SK-N-MC (cell line): ENCODE measurements around the gene ARHGAP24.
A peak's percentile ranks its signal among the peaks of the same experiment; 100 is the strongest.
"Not testable (repeated sequence)": the region's sequence is repeated elsewhere in the genome, so short reads cannot be mapped to it uniquely, and the experiment has no call there.

ENCODE experiments used
- DNase-seq: peaks from one replicate; pipeline ENCODE4 v3.0.0-alpha.2; 2011; ENCODE audit warnings: low read depth, low spot score
- H3K27ac ChIP-seq: fragments of 200-600 bp; sonication (generic); 2 replicates; pipeline ENCODE4 v1.5.1; 2016; ENCODE audit warnings: mixed run types
- H3K36me3 ChIP-seq: fragments of 200-600 bp; sonication (generic); 2 replicates; pipeline ENCODE4 v1.6.1; 2017; ENCODE audit warnings: antibody characterized with exemption, low read length, mixed read lengths; ENCODE audit not compliant: insufficient read depth
- H3K4me3 ChIP-seq: fragments of 200-600 bp; sonication (generic); 2 replicates; pipeline ENCODE4 v1.5.1; 2016
- H3K9ac ChIP-seq: fragments of 200-600 bp; sonication (generic); 2 replicates; pipeline ENCODE4 v1.8.0; 2017; ENCODE audit warnings: mixed run types, mixed read lengths; ENCODE audit not compliant: insufficient read length
- H3K9me3 ChIP-seq: fragments of 200-600 bp; sonication (generic); 2 replicates; pipeline ENCODE4 v1.6.1; 2017; ENCODE audit warnings: low read depth, mild to moderate bottlenecking, antibody characterized with exemption, low read length, moderate library complexity, mixed read lengths
- EZH2 ChIP-seq: fragments of 200-600 bp; sonication (generic); IDR thresholded peaks from one replicate; pipeline ENCODE4 v1.6.1; 2017; ENCODE audit warnings: antibody characterized with exemption
- FOXP2 ChIP-seq: optimal IDR thresholded peaks from 2 replicates; pipeline ENCODE3; 2011; ENCODE audit warnings: mild to moderate bottlenecking, moderate library complexity; ENCODE audit not compliant: insufficient read depth; ENCODE audit errors: extremely low read length, control extremely low read depth
- POLR2AphosphoS5 ChIP-seq: IDR thresholded peaks from 2 replicates; pipeline ENCODE4 v1.6.1; 2012; ENCODE audit warnings: mild to moderate bottlenecking, low read depth, low read length, borderline replicate concordance

Gene ARHGAP24

GRCh38 chr4:85492336-85492735 lies 17.4 kb downstream of the ARHGAP24 start:
- DNase-seq = no peak
- H3K36me3 ChIP-seq = no peaks in the 10 kb centered on the region
- H3K27ac ChIP-seq = no peak overlapping the region
- H3K9ac ChIP-seq = no peak overlapping the region
- H3K4me3 ChIP-seq = no peak overlapping the region
- TF ChIP-seq EZH2 = no peak
- TF ChIP-seq FOXP2 = no peak
- TF ChIP-seq POLR2AphosphoS5 = no peak
- no peaks in the 10 kb centered on the region for H3K9me3 ChIP-seq

DNA sequence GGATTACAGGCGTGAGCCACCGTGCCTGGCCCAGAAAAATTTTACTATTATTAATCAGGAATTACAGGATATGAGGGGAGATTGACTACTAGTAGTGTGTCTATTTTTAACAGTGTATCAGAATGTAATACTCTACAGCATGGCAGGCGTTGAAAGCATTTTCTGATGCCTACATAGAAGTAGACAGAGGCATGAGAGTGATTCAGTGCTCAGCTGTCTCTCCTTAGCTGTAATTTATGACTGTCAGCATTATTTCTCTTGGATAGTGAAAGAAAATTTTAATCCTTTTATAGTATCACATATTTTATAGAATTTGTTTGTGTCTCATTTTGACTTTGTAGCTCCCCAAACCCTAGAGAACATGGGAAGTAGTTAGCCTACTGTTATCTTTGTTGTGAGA lies 20.7 kb downstream of the ARHGAP24 start:
- no peak for DNase-seq
- H3K27ac ChIP-seq = no peak overlapping the region; the same call in 1 of the 2 replicates
- no peak overlapping the region for H3K9ac ChIP-seq
- H3K9me3 ChIP-seq = no peaks in the 10 kb centered on the region
- no peak overlapping the region for H3K4me3 ChIP-seq
- TF ChIP-seq FOXP2 = no peak
- TF ChIP-seq EZH2 = no peak
- no peak for TF ChIP-seq POLR2AphosphoS5
- no peaks in the 10 kb centered on the region for H3K36me3 ChIP-seq

DNA sequence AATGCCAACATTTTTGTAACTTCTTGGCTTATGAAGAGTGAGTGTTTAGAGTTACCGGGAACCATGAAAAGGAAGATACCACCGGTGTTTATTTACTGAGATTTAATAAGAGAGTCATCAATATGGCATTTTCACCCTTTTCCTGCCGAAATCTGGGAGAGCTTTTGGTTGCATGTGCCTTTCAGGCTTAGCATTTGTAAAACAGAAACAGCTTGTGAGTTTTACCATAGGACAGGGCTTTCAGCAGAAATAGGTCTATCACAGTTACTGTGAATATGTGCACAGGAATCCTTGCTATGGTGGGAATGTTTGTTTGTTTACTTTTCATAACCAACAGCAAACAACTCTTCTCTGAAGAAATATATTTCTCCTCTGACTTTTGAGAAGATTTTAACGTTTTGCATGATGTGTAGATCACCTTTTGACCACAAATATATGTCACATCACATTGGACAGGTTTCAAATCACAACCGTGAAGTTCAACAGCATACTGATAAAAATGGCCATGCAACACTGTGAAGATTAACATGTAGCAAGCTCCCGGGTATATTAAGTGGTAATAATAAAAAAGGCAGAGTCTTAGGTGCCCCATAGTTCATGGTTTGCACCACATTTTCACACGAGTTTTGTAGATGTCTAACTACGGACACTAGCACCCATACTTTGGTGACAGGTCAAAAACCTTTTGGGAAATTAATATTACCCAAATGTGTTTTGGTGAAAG lies 21.3 kb downstream of the ARHGAP24 start:
- Histone ChIP-seq H3K27ac (peak overlapping the region; percentile 61), H3K9ac (no peak overlapping the region), H3K4me3 (peak overlapping the region; percentile 47), H3K36me3 (no peaks in the 10 kb centered on the region), H3K9me3 (no peaks in the 10 kb centered on the region)
- TF ChIP-seq EZH2 = no peak
- no peak for TF ChIP-seq POLR2AphosphoS5
- TF ChIP-seq FOXP2 = no peak
- DNase-seq = no peak

DNA sequence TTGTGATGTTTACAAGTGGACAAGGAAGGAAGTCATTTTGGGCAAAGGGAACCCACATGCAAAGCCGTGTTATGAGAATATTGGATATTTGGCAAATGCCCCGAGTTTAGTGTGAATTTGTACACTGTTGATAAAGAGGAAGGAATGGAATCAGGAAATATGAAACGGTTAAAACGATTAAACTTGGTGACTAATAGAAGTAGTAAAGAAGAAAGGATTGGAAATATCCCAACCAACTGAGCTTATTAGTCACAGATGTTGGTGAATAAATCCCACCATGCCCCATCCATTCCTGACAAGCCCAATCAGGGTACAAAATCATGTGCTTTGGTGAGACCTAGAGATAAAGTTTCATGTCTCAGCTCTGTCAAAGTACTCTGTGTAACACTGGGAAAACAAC lies 22.0 kb downstream of the ARHGAP24 start:
- no peaks in the 10 kb centered on the region for H3K36me3 ChIP-seq
- no peak for TF ChIP-seq FOXP2
- no peak; the same call in 1 of the 2 replicates for TF ChIP-seq POLR2AphosphoS5
- TF ChIP-seq EZH2 = no peak
- H3K27ac ChIP-seq = peak overlapping the region; percentile 61
- no peaks in the 10 kb centered on the region for H3K9me3 ChIP-seq
- peak; percentile 30 for DNase-seq
- peak overlapping the region; percentile 47 for H3K4me3 ChIP-seq
- no peak overlapping the region for H3K9ac ChIP-seq

GRCh38 chr4:85498068-85498733 lies 23.3 kb downstream of the ARHGAP24 start:
- TF ChIP-seq FOXP2 (no peak), EZH2 (no peak), POLR2AphosphoS5 (no peak)
- Histone ChIP-seq H3K36me3 (no peaks in the 10 kb centered on the region), H3K27ac (no peak overlapping the region), H3K4me3 (no peak overlapping the region), H3K9me3 (no peaks in the 10 kb centered on the region), H3K9ac (no peak overlapping the region)
- DNase-seq = no peak

- Histone ChIP-seq H3K4me3 (no peak overlapping the region), H3K27ac (no peak overlapping the region), H3K9ac (no peak overlapping the region), H3K9me3 (no peaks in the 10 kb centered on the region), H3K36me3 (no peaks in the 10 kb centered on the region)
- no peak for DNase-seq
- TF ChIP-seq POLR2AphosphoS5 (no peak), FOXP2 (no peak), EZH2 (no peak)
Measured at GRCh38 chr4:85499573-85499972, 24.6 kb downstream of the ARHGAP24 start.

DNA sequence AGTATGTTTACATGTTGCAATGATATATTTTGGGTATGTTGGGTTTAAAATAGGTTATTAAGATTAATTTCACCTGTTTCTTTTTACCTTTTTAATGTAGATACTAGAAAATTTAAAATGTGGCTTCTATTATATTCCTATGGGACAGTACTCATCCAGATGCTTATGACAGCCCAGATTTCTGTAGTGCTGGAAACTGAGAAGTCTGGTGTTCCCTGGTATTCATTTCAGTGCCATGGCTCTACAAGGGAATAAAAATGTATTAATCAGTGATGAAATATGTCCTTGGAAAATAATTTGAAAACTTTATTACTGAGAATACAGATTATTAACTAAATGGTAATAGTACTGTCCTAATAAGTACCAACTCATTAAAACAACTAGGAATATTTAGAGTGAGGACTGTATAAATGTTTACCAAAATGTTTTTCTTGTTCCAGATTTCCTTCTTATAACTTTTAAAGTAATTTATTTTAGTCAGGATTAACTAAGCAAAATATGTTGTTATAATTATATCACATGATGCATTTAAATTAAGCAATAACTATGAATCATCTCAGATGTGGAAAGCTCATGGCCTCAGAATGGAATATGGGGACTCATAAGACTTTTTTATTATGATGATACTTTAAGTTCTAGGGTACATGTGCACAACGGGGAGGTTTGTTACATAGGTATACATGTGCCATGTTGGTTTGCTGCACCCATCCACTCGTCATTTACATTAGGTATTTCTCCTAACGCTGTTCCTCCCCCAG lies 25.3 kb downstream of the ARHGAP24 start:
- no peaks in the 10 kb centered on the region for H3K36me3 ChIP-seq
- H3K27ac ChIP-seq = no peak overlapping the region
- TF ChIP-seq EZH2 (no peak), FOXP2 (no peak), POLR2AphosphoS5 (no peak)
- no peak for DNase-seq
- no peak overlapping the region for H3K9ac ChIP-seq
- no peaks in the 10 kb centered on the region for H3K9me3 ChIP-seq
- no peak overlapping the region for H3K4me3 ChIP-seq

GRCh38 chr4:85501145-85501544 lies 26.2 kb downstream of the ARHGAP24 start:
- H3K9me3 ChIP-seq, H3K9ac ChIP-seq, H3K27ac ChIP-seq, DNase-seq, H3K36me3 ChIP-seq, H3K4me3 ChIP-seq: not testable (repeated sequence)
